ENCODE measurements around the gene LIX1. TPM values are rescaled to one million over a fixed set of nuclear protein-coding genes. Genes with fewer than 3 reads are reported as not detected.

LIX1 gene
- total RNA-seq, 8 experiments from 2014 or later: 0.14 to 56.2 (median 1.1) TPM

DNA sequence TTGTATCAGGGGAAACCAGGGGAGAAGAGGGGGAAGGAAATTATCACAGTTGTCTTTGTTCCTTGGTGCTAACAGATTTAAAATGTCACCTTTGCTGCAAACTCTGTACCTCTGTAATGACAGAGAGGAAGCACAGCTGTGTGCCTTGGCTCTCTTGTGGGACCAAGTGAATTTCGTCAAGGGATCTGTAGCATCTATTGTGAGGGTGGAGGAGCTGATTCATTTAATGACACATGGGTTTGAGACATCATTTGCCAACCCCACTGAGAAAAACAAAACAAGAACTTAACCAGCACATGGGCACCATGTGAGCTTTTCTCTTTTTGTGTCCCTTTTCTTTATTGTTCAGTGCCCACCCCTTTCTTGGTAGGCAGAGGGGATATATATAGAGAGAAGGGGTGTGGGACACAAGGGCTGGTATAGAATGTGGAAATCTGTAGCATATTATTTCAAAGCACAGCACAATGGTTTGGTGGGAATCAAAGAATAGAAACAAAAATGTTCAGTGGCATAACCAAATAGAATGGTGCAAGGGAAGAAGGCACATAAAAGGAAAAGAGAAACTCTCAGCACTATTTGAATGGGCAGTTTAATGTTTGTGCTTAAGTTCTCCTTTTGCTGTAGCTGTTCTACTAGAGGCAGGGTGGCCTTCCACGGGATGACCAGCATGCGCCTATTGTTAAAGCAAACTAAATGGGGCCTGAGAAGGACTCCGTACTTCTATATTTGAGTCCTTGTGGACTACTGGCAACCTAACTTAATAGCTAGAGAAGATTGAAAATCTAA, 63.3 kb downstream of the LIX1 start:
- in situ Hi-C loops (cut with MboI; ENCODE audit: low pct_unique_long_range_greater_than_20kb in 2 of 9, low sequenced_read_pairs in 9 of 9, unreplicated experiment in 9 of 9): no loop called here
- no peak overlapping the region for H3K27ac ChIP-seq
- H3K4me3 ChIP-seq: no peak overlapping the region
- 20 to 100% (median 72%) methylated on average over 1 to 4 of the region's 4 CpGs; no CpG with 5 or more reads in 1 of the 10 experiments for WGBS, 10 experiments
- H3K4me1 ChIP-seq (replicated peaks in 1 of 2): no peaks in the 10 kb centered on the region
- ATAC-seq (replicated peaks in 6 of 8): peak in 1 of 8 experiments; percentile 58

DNA sequence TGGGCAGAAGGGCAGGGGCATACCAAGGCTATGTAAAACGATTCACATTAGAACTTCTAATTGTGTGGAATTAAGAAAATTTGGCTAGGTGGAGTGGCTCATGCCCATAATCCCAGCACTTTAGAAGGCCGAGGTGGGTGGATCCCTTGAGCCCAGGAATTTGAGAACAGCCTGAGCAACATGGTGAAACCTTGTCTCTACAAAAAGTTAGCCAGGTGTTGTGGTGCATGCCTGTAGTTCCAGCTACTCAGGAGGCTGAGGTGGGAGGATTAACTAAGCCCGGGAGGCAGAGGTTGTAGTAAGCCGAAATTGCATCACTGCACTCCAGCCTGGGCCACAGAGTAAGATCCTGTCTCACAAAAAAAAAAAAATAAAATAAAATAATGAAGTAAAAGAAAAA, 65.2 kb downstream of the LIX1 start:
- Histone ChIP-seq H3K4me1 (replicated peaks in 1 of 2) (no peaks in the 10 kb centered on the region), H3K4me3 (no peak overlapping the region), H3K27ac (no peak overlapping the region)
- in situ Hi-C loops (cut with MboI; ENCODE audit: low pct_unique_long_range_greater_than_20kb in 2 of 9, low sequenced_read_pairs in 9 of 9, unreplicated experiment in 9 of 9): no loop called here
- WGBS, 10 experiments: 60 to 100% (median 88%) methylated on average over 1 to 4 of the region's 4 CpGs
- no peak for ATAC-seq (replicated peaks in 6 of 8)

DNA sequence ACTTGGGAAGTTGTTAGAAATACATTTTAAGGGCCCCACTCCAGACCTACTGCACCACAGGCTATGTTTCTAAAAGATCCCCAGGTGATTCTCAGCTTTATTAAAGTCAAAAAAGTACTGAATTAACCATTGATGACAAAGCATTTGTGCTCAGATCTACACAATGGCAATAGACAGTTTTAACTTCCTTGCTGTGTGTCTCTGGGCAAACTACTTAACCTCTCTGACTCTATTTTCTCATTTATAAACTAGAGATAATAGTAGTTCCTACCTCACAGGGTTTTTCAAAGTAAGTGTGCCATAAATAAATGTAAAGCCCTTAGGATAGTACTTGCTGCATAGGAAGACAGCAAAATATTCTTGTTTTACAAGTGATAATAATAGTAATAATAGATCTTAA, 66.3 kb downstream of the LIX1 start:
- Histone ChIP-seq H3K27ac (no peak overlapping the region), H3K4me3 (no peak overlapping the region), H3K4me1 (replicated peaks in 1 of 2) (no peaks in the 10 kb centered on the region)
- in situ Hi-C loops (cut with MboI; ENCODE audit: low pct_unique_long_range_greater_than_20kb in 2 of 9, low sequenced_read_pairs in 9 of 9, unreplicated experiment in 9 of 9): no loop called here
- no peak for ATAC-seq (replicated peaks in 6 of 8)

DNA sequence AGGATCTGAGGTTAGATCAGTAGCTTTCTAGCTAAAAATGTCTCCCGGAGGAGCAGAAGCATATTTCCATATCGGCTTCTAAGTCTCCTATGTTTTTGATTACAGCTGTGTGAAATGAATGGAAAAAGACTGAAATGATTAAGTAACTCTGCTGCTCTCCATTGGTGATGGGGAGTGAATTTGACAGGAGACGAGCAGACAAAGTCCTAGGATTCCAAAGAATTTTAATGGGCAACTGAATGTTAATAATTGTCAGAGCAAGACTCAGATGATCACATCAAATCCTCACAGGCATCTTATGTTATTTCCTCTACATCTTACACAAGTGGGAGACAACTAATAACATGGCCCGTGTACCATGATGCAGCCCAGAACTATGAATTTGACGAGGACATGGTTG, 66.8 kb downstream of the LIX1 start:
- Histone ChIP-seq H3K4me1 (replicated peaks in 1 of 2) (no peaks in the 10 kb centered on the region), H3K4me3 (no peak overlapping the region), H3K27ac (no peak overlapping the region)
- ATAC-seq (replicated peaks in 6 of 8): no peak
- 0 to 100% (median 77%) methylated on average over 1 to 5 of the region's 5 CpGs; no CpG with 5 or more reads in 2 of the 10 experiments for WGBS, 10 experiments
- in situ Hi-C loops (cut with MboI; ENCODE audit: low pct_unique_long_range_greater_than_20kb in 2 of 9, low sequenced_read_pairs in 9 of 9, unreplicated experiment in 9 of 9): no loop called here

DNA sequence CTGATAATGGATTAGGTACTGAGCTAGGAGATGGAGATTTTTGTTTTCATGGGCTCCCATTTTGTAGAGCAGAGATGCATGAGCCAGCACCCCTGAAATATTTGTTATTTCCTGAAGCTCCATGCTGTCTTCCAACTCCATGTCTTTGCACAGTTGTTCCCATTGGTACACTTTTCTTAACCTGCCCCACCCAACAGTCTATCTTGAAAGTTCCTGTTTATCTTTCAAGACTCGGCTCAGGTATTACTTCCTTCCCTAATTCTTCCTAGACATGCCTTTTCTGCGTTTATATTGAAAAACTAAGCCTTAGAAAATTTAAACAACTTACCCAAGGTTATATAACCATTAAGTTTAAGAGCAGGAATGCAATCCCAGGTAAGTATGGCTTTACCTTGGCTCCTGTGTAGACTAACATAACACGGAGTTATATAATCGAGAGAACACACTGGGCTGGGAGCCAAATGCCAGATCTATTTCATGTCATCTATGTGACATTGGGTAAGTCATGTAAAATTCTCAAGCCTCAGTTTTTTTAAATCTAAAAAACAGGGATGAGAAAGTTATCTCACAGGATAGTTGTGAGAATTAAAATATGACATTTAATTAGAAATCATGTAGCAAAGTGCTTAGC, 67.4 kb downstream of the LIX1 start:
- WGBS, 10 experiments: 70 to 100% (median 87%) methylated on average over 2 to 4 of the region's 4 CpGs
- Histone ChIP-seq H3K4me1 (replicated peaks in 1 of 2) (no peaks in the 10 kb centered on the region), H3K4me3 (no peak overlapping the region), H3K27ac (no peak overlapping the region)
- no peak for ATAC-seq (replicated peaks in 6 of 8)
- in situ Hi-C loops (cut with MboI; ENCODE audit: low pct_unique_long_range_greater_than_20kb in 2 of 9, low sequenced_read_pairs in 9 of 9, unreplicated experiment in 9 of 9): no loop called here

- Histone ChIP-seq H3K4me1 (replicated peaks in 1 of 2) (no peaks in the 10 kb centered on the region), H3K4me3 (no peak overlapping the region), H3K27ac (no peak overlapping the region)
- WGBS, 10 experiments: 60 to 100% (median 100%) methylated on average over 1 of the region's 3 CpGs; no CpG with 5 or more reads in 7 of the 10 experiments
- in situ Hi-C loops (cut with MboI; ENCODE audit: low pct_unique_long_range_greater_than_20kb in 2 of 9, low sequenced_read_pairs in 9 of 9, unreplicated experiment in 9 of 9): no loop called here
- ATAC-seq (replicated peaks in 6 of 8): no peak
Measured at GRCh38 chr5:97073420-97073819, 69.0 kb downstream of the LIX1 start.

GRCh38 chr5:97072696-97073095, 69.7 kb downstream of the LIX1 start:
- in situ Hi-C loops (cut with MboI; ENCODE audit: low pct_unique_long_range_greater_than_20kb in 2 of 9, low sequenced_read_pairs in 9 of 9, unreplicated experiment in 9 of 9): no loop called here
- WGBS, 10 experiments: 0 to 100% (median 90%) methylated on average over 1 to 2 of the region's 2 CpGs; no CpG with 5 or more reads in 7 of the 10 experiments

DNA sequence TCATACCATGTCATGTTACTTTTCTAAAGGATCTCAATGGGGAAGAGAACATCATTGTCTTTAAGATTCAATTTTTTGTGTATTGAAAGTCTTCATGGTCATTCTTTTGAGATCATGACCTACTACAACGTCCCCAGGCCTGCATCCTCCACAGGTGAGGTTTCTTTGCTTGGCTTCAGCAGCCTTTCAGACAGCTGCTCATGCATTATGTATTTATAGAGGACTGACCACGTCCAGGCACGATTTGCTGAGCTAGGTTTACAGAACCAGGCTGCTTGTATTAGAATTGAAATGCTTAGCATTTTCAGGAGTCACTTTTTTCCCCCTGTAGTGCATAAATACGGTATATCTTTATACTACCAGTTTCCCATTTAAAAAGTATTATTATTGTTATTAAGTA, 70.4 kb downstream of the LIX1 start:
- WGBS, 10 experiments: 17 to 94% (median 75%) methylated on average over 1 to 4 of the region's 4 CpGs; no CpG with 5 or more reads in 1 of the 10 experiments
- in situ Hi-C loops (cut with MboI; ENCODE audit: low pct_unique_long_range_greater_than_20kb in 2 of 9, low sequenced_read_pairs in 9 of 9, unreplicated experiment in 9 of 9): no loop called here

More at GRCh38 chr5:97072696-97073095, 69.7 kb downstream of the LIX1 start:
- Histone ChIP-seq H3K4me3 (no peak overlapping the region), H3K27ac (no peak overlapping the region), H3K4me1 (replicated peaks in 1 of 2) (no peaks in the 10 kb centered on the region)
- no peak for ATAC-seq (replicated peaks in 6 of 8)

DNA sequence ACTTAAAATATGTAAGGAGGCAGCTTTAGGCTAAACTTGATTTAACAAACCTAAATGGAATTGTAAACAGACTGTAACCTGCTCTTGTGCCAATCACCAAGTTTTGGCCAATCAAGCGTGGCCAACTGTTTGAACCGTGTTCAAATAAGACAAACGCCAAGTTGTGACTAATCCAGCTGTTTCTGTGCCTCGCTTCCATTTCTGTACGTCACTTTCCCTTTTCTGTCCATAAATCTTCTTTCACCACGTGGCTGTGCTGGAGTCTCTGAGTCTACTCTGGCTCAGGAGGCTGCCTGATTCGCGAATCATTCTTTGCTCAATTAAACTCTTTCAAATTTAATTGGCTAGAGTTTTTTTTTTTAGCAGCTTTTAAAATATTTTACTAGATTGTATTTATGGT, 71.3 kb downstream of the LIX1 start:
- in situ Hi-C loops (cut with MboI; ENCODE audit: low pct_unique_long_range_greater_than_20kb in 2 of 9, low sequenced_read_pairs in 9 of 9, unreplicated experiment in 9 of 9): no loop called here
- 11 to 82% (median 73%) methylated on average over 3 to 8 of the region's 8 CpGs for WGBS, 10 experiments
- peak in 3 of 8 experiments; percentile 23 to 89 (median 59) for ATAC-seq (replicated peaks in 6 of 8)
- Histone ChIP-seq H3K27ac (no peak overlapping the region), H3K4me1 (replicated peaks in 1 of 2) (no peaks in the 10 kb centered on the region), H3K4me3 (no peak overlapping the region)

More for the DNA sequence above, 70.4 kb downstream of the LIX1 start:
- ATAC-seq (replicated peaks in 6 of 8): no peak
- Histone ChIP-seq H3K4me1 (replicated peaks in 1 of 2) (no peaks in the 10 kb centered on the region), H3K4me3 (no peak overlapping the region), H3K27ac (no peak overlapping the region)

DNA sequence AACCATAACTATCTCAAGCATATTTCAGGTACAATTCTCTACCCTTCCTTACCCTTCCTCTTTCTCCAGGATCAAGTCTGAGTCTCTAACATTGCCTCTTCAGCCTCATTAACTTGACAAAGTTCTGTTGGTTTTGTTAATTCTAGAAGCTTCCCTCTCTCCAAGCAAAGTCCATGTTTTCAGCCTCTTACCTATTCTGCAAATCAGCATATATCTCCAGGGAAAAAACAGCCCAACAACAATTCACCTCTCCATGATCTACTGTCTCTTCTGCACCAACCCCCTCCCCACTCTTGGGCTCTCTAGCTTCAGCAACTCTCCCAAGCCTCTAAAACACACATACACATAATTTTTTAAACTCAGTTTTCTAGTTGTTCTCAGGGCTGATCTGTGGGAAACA, 72.2 kb downstream of the LIX1 start:
- no peak for ATAC-seq (replicated peaks in 6 of 8)
- Histone ChIP-seq H3K4me3 (no peak overlapping the region), H3K27ac (no peak overlapping the region), H3K4me1 (replicated peaks in 1 of 2) (no peaks in the 10 kb centered on the region)
- in situ Hi-C loops (cut with MboI; ENCODE audit: low pct_unique_long_range_greater_than_20kb in 2 of 9, low sequenced_read_pairs in 9 of 9, unreplicated experiment in 9 of 9): no loop called here

DNA sequence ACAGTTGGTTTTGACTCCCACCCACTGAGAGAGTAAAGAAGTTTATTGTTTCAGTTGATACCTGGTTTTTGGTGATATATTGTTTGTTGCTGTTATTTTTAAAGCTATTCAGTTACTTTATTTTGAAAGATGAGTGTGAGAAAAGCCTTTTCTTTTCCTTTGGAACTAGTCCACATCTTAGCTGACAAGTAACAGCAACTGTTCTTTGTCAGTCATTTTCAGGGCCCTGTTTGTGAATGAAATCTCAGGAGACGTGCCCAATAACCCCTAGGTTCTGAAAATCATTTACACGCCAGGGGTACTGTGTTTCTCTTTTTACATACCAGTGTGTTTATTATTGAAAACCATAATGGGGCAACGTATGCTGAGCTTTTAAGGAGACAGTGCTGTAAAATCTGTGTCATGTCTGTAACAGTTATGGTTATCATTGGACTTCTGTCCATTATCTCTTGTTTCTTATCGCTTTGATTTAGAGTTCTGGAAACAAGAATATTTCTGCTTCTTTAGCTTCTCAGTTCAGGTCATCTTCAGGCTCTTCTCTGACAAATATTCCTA, 75.0 kb downstream of the LIX1 start:
- H3K4me3 ChIP-seq: no peak overlapping the region
- WGBS, 10 experiments: 65 to 100% (median 81%) methylated on average over 1 to 4 of the region's 4 CpGs; no CpG with 5 or more reads in 2 of the 10 experiments

GRCh38 chr5:97065475-97065874, 76.9 kb downstream of the LIX1 start:
- 6 to 90% (median 68%) methylated on average over 1 to 2 of the region's 2 CpGs; no CpG with 5 or more reads in 1 of the 10 experiments for WGBS, 10 experiments
- Histone ChIP-seq H3K27ac (no peak overlapping the region), H3K4me1 (replicated peaks in 1 of 2) (no peaks in the 10 kb centered on the region), H3K4me3 (no peak overlapping the region)
- in situ Hi-C loops (cut with MboI; ENCODE audit: low pct_unique_long_range_greater_than_20kb in 2 of 9, low sequenced_read_pairs in 9 of 9, unreplicated experiment in 9 of 9): no loop called here
- ATAC-seq (replicated peaks in 6 of 8): peak in 1 of 8 experiments; percentile 12

More for the DNA sequence above, 75.0 kb downstream of the LIX1 start:
- Histone ChIP-seq H3K4me1 (replicated peaks in 1 of 2) (no peaks in the 10 kb centered on the region), H3K27ac (no peak overlapping the region)
- in situ Hi-C loops (cut with MboI; ENCODE audit: low pct_unique_long_range_greater_than_20kb in 2 of 9, low sequenced_read_pairs in 9 of 9, unreplicated experiment in 9 of 9): no loop called here
- ATAC-seq (replicated peaks in 6 of 8): no peak

- WGBS, 10 experiments: 0 to 100% (median 82%) methylated on average over 1 of the region's 1 CpG; no CpG with 5 or more reads in 4 of the 10 experiments
- Histone ChIP-seq H3K4me3 (no peak overlapping the region), H3K27ac (no peak overlapping the region), H3K4me1 (replicated peaks in 1 of 2) (no peaks in the 10 kb centered on the region)
- ATAC-seq (replicated peaks in 6 of 8): peak in 4 of 8 experiments; percentile 25 to 98 (median 32)
- in situ Hi-C loops (cut with MboI; ENCODE audit: low pct_unique_long_range_greater_than_20kb in 2 of 9, low sequenced_read_pairs in 9 of 9, unreplicated experiment in 9 of 9): no loop called here
Measured at GRCh38 chr5:97063251-97063650, 79.2 kb downstream of the LIX1 start.

All from motor neuron (in vitro differentiated cells).